Stimulated activated CD8-positive, alpha-beta memory T cell treated with anti-CD3 and anti-CD28 coated beads, Interleukin-4, amount 100 ng/mL, for 24 hours (primary cell): Measurements from ENCODE around the gene ELK4.

ENCODE experiments used
- DNase-seq: peaks from one replicate; pipeline ENCODE4 v3.0.0-alpha.2; 2020; ENCODE audit warnings: low read depth

The ELK4 gene

GRCh38 chr1:205580923-205581180 lies 51.0 kb downstream of the ELK4 start:
- no peak for DNase-seq

- DNase-seq, result no peak
Observed at GRCh38 chr1:205580140-205580922, 51.5 kb downstream of the ELK4 start.

GRCh38 chr1:205579711-205580110 lies 52.1 kb downstream of the ELK4 start:
- no peak for DNase-seq

GRCh38 chr1:205578780-205579571 lies 52.8 kb downstream of the ELK4 start:
- no peak for DNase-seq

GRCh38 chr1:205577874-205578658 lies 53.7 kb downstream of the ELK4 start:
- no peak for DNase-seq

- no peak for DNase-seq
Observed at GRCh38 chr1:205576805-205577761, 54.7 kb downstream of the ELK4 start.

GRCh38 chr1:205576011-205576410 lies 55.8 kb downstream of the ELK4 start:
- DNase-seq, result no peak

GRCh38 chr1:205575294-205575885 lies 56.4 kb downstream of the ELK4 start:
- no peak for DNase-seq

- DNase-seq, result no peak
Observed at GRCh38 chr1:205572421-205572820, 59.4 kb downstream of the ELK4 start.

- no peak for DNase-seq
Observed at GRCh38 chr1:205571747-205572146, 60.1 kb downstream of the ELK4 start.

- DNase-seq, result no peak
Observed at GRCh38 chr1:205570796-205571537, 60.8 kb downstream of the ELK4 start.

- no peak for DNase-seq
Observed at GRCh38 chr1:205570173-205570501, 61.7 kb downstream of the ELK4 start.

GRCh38 chr1:205569411-205570172 lies 62.2 kb downstream of the ELK4 start:
- no peak for DNase-seq

GRCh38 chr1:205568469-205569361 lies 63.1 kb downstream of the ELK4 start:
- no peak for DNase-seq

GRCh38 chr1:205568135-205568468 lies 63.7 kb downstream of the ELK4 start:
- DNase-seq, result no peak

- no peak for DNase-seq
Observed at GRCh38 chr1:205567716-205568115, 64.1 kb downstream of the ELK4 start.

- DNase-seq, result no peak
Observed at GRCh38 chr1:205565799-205566198, 66.0 kb downstream of the ELK4 start.

- no peak for DNase-seq
Observed at GRCh38 chr1:205563927-205564441, 67.8 kb downstream of the ELK4 start.
